Fibroblast of the aortic adventitia (primary cell): ENCODE measurements around the gene CD2BP2. TPM values are rescaled to one million over a fixed set of nuclear protein-coding genes. Genes with fewer than 3 reads are reported as not detected.

Experiments
- DNase-seq: peaks from one replicate; pipeline ENCODE4 v3.0.0-alpha.2; 2010; ENCODE audit warnings: low read depth
- H3K4me3 ChIP-seq: 2 replicates; pipeline ENCODE4 v1.5.1; 2011; ENCODE audit warnings: low read depth, mild to moderate bottlenecking, control low read depth, low read length, moderate library complexity
- CTCF ChIP-seq: IDR thresholded peaks from 2 replicates; pipeline ENCODE4 v1.5.1; 2011; ENCODE audit warnings: mild to moderate bottlenecking, low read length, control low read depth, inconsistent platforms; ENCODE audit not compliant: insufficient read depth
- total RNA-seq: library from RNA; depleted of rRNA; stranded (reverse); fragments of >200 nt; gene quantifications from 2 replicates; pipeline ENCODE4 v1.2.3, GENCODE V29; 2012; ENCODE audit warnings: low replicate concordance

Gene CD2BP2
- total RNA-seq, 1 donor: 25.2 TPM

GRCh38 chr16:30356401-30357084, 1.4 kb upstream of the CD2BP2 start:
- DNase-seq: no peak

GRCh38 chr16:30355954-30356308, 823 bp upstream of the CD2BP2 start:
- TF ChIP-seq CTCF: no peak
- H3K4me3 ChIP-seq: peak overlapping the region; percentile 79
- no peak for DNase-seq

More at GRCh38 chr16:30356401-30357084, 1.4 kb upstream of the CD2BP2 start:
- H3K4me3 ChIP-seq: no peak overlapping the region
- TF ChIP-seq CTCF: no peak

- DNase-seq: peak; percentile 19
- peak overlapping the region; percentile 97 for H3K4me3 ChIP-seq
- no peak for TF ChIP-seq CTCF
Observed at GRCh38 chr16:30354423-30355143, 525 bp downstream of the CD2BP2 start.

- no peak for DNase-seq
- TF ChIP-seq CTCF: no peak
Observed at GRCh38 chr16:30353438-30354129, 1.5 kb downstream of the CD2BP2 start.

GRCh38 chr16:30352488-30353401, 2.4 kb downstream of the CD2BP2 start:
- no peak overlapping the region for H3K4me3 ChIP-seq
- no peak for DNase-seq
- peak; percentile 23 for TF ChIP-seq CTCF

More at GRCh38 chr16:30353438-30354129, 1.5 kb downstream of the CD2BP2 start:
- H3K4me3 ChIP-seq: peak overlapping the region; percentile 97
